Fibroblast of lung (primary cell): Measurements from ENCODE around the gene TSPAN18.

ENCODE experiments used
- CTCF ChIP-seq, 2 donors: IDR thresholded peaks in 1 of 2; conservative IDR thresholded peaks in 1 of 2; 1 replicate in 1 of 2; 2 replicates in 1 of 2; pipeline ENCODE4 v1.5.1; 2011 to 2012; ENCODE audit warnings: low read length in 2 of 2, control low read depth in 1 of 2, inconsistent platforms in 1 of 2, low read depth in 1 of 2, mild to moderate bottlenecking in 1 of 2
- EZH2 ChIP-seq: IDR thresholded peaks from 2 replicates; pipeline ENCODE4 v1.5.1; 2012; ENCODE audit warnings: low read length, control low read depth, mild to moderate bottlenecking; ENCODE audit errors: missing control alignments

GRCh38 chr11:44885919-44886789 is 159.4 kb downstream of the TSPAN18 start:
- no peak for TF ChIP-seq CTCF (conservative IDR thresholded peaks at IDR 0.05 in 1 of 2, IDR thresholded peaks at IDR 0.05 in 1 of 2; ENCODE audit: low read depth in 1 of 2, low read length in 2 of 2)
- no peak for TF ChIP-seq EZH2
